ENCODE data around the gene ALG11.

ALG11 gene

DNA sequence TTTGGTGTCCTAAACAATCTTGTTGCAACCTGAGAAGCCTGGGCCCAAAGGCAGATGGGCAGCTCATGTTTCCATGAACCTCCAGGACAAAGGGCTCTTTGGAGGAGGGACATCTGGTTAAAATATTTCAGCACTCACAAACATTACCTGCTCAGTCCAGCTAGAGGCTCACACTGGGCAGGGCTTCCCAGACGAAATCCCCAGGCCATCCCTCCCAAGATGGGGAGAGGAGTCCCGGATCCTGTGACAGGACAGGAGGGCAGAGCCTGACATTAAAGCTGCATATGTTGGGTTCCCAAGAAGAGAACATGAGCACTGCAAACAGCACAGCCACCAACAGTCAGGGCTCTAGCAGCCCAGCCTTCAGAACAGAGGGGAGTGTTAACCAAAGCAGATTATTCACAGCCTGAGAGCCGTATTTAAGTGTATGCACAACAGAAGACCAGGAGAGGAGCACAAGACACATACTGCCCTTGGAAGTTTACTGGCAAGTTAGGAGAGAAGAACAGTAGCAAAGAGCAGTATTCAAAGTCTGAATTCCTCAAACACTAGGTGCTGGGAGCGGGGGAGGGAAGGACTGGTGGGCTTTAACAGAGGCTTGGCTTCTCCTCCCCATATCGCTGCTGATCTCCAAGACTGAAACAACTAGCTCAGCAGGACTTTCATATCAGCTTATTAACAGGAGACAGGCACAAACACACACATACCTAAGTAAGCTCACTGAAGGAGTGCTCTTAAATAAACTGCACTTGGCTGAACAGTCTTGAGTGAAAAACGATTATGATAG is 13.3 kb upstream of the ALG11 start:
- no peak overlapping the region for H2AFZ ChIP-seq (ENCODE audit: low read length)
- no peak overlapping the region for H3K27ac ChIP-seq (ENCODE audit: low read depth, low read length, poor library complexity, severe bottlenecking)
- H3K4me3 ChIP-seq (ENCODE audit: low read depth, low read length, poor library complexity, severe bottlenecking) = no peak overlapping the region
- H3K9me3 ChIP-seq (ENCODE audit: low read length) = no peaks in the 10 kb centered on the region
- 0 out of 2 replicates have a peak, but pooled peaks cover 3% of the 10 kb centered on the region for H3K27me3 ChIP-seq (ENCODE audit: insufficient read depth, low read length)
- no peaks in the 10 kb centered on the region for H3K4me1 ChIP-seq (ENCODE audit: insufficient read depth, low read length, severe bottlenecking)
- no peaks in the 10 kb centered on the region for H3K36me3 ChIP-seq (ENCODE audit: insufficient read depth, low read length)
- TF ChIP-seq EZH2 (IDR thresholded peaks at IDR 0.05; ENCODE audit: borderline replicate concordance, low read length) = no peak
- TF ChIP-seq, protein P1, sequence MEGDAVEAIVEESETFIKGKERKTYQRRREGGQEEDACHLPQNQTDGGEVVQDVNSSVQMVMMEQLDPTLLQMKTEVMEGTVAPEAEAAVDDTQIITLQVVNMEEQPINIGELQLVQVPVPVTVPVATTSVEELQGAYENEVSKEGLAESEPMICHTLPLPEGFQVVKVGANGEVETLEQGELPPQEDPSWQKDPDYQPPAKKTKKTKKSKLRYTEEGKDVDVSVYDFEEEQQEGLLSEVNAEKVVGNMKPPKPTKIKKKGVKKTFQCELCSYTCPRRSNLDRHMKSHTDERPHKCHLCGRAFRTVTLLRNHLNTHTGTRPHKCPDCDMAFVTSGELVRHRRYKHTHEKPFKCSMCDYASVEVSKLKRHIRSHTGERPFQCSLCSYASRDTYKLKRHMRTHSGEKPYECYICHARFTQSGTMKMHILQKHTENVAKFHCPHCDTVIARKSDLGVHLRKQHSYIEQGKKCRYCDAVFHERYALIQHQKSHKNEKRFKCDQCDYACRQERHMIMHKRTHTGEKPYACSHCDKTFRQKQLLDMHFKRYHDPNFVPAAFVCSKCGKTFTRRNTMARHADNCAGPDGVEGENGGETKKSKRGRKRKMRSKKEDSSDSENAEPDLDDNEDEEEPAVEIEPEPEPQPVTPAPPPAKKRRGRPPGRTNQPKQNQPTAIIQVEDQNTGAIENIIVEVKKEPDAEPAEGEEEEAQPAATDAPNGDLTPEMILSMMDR (IDR thresholded peaks at IDR 0.05; ENCODE audit: low read length) = no peak
- no peaks in the 10 kb centered on the region for H3K79me2 ChIP-seq (ENCODE audit: insufficient read depth, low read length)
- H4K20me1 ChIP-seq (ENCODE audit: insufficient read depth, low read length) = no peaks in the 10 kb centered on the region
- no peaks in the 10 kb centered on the region for H3K9me2 ChIP-seq (ENCODE audit: low read depth, low read length)
- no peaks in the 10 kb centered on the region for H3F3A ChIP-seq (ENCODE audit: insufficient read depth, low read length)
- no peak overlapping the region for H3K4me2 ChIP-seq (ENCODE audit: low read length)
- H3K9ac ChIP-seq (ENCODE audit: low read length) = no peak overlapping the region

DNA sequence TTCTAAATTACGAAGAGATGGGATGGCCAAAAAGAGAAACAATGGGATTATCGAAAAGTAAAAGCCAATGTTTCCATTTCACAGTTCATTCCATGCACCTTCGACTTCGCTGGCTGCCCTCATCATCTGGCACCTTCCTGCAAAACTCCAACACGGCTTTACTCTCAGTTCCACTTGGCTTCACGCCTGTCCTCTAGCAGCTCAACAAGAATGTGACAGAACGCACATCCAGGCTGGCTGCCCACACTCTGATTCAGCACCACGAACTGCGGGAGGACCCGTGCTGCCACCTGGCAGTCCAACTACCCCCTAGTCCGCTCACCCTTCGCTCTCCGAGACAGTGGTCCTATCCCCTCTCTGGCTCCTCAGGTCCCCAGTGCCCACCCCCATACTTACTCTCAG is 12.7 kb upstream of the ALG11 start:
- Histone ChIP-seq H3K9me2 (ENCODE audit: low read depth, low read length) (no peaks in the 10 kb centered on the region), H3K4me1 (ENCODE audit: insufficient read depth, low read length, severe bottlenecking) (no peaks in the 10 kb centered on the region), H3K4me3 (ENCODE audit: low read depth, low read length, poor library complexity, severe bottlenecking) (no peak overlapping the region), H2AFZ (ENCODE audit: low read length) (no peak overlapping the region), H3K9ac (ENCODE audit: low read length) (no peak overlapping the region), H3F3A (ENCODE audit: insufficient read depth, low read length) (no peaks in the 10 kb centered on the region), H3K9me3 (ENCODE audit: low read length) (no peaks in the 10 kb centered on the region), H3K27me3 (ENCODE audit: insufficient read depth, low read length) (0 out of 2 replicates have a peak, but pooled peaks cover 4% of the 10 kb centered on the region), H3K36me3 (ENCODE audit: insufficient read depth, low read length) (no peaks in the 10 kb centered on the region), H3K4me2 (ENCODE audit: low read length) (no peak overlapping the region), H3K79me2 (ENCODE audit: insufficient read depth, low read length) (no peaks in the 10 kb centered on the region), H3K27ac (ENCODE audit: low read depth, low read length, poor library complexity, severe bottlenecking) (no peak overlapping the region), H4K20me1 (ENCODE audit: insufficient read depth, low read length) (no peaks in the 10 kb centered on the region)
- TF ChIP-seq, protein P1 (IDR thresholded peaks at IDR 0.05; ENCODE audit: low read length) = no peak
- TF ChIP-seq EZH2 (IDR thresholded peaks at IDR 0.05; ENCODE audit: borderline replicate concordance, low read length) = no peak

DNA sequence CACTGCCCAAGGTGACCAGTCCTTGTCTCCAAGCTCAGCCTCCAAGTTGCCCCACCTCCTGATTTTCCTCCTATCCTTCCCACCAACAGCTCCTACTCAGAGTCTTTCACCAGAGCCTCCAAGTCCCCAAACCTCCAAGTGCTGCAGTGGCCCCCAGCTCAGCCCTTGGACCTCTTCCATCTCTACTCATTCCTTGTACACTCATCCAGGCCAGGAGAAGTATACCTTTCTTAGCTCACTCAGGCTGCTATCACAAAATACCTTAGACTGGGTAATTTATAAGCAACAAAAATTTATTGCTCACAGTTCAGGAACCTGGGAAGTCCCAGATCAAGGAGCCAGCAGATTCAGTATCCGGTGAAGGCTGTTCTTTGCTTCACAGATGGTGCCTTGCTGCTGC is 12.3 kb upstream of the ALG11 start:
- Histone ChIP-seq H3K4me3 (ENCODE audit: low read depth, low read length, poor library complexity, severe bottlenecking) (no peak overlapping the region), H3K36me3 (ENCODE audit: insufficient read depth, low read length) (no peaks in the 10 kb centered on the region), H3K27ac (ENCODE audit: low read depth, low read length, poor library complexity, severe bottlenecking) (no peak overlapping the region), H3F3A (ENCODE audit: insufficient read depth, low read length) (no peaks in the 10 kb centered on the region), H3K4me1 (ENCODE audit: insufficient read depth, low read length, severe bottlenecking) (no peaks in the 10 kb centered on the region), H3K79me2 (ENCODE audit: insufficient read depth, low read length) (no peaks in the 10 kb centered on the region), H2AFZ (ENCODE audit: low read length) (no peak overlapping the region), H3K9me2 (ENCODE audit: low read depth, low read length) (no peaks in the 10 kb centered on the region), H3K4me2 (ENCODE audit: low read length) (no peak overlapping the region), H4K20me1 (ENCODE audit: insufficient read depth, low read length) (no peaks in the 10 kb centered on the region), H3K9me3 (ENCODE audit: low read length) (no peaks in the 10 kb centered on the region), H3K27me3 (ENCODE audit: insufficient read depth, low read length) (0 out of 2 replicates have a peak, but pooled peaks cover 8% of the 10 kb centered on the region), H3K9ac (ENCODE audit: low read length) (no peak overlapping the region)
- no peak for TF ChIP-seq EZH2 (IDR thresholded peaks at IDR 0.05; ENCODE audit: borderline replicate concordance, low read length)
- TF ChIP-seq, protein P1 (IDR thresholded peaks at IDR 0.05; ENCODE audit: low read length) = no peak
